Adrenal gland (tissue), 12 donors: ENCODE measurements around the gene VSTM2B. TPM values are rescaled to one million over a fixed set of nuclear protein-coding genes. Genes with fewer than 3 reads are reported as not detected.

Experiments
- DNase-seq, 7 donors: peaks; one replicate each; pipeline ENCODE4 v3.0.0-alpha.2; 2019 to 2020
- H3K27ac ChIP-seq, 5 donors: fragments of 200-600 bp; sonication (generic) in 4 of 5; 1 replicate in 3 of 5; 2 replicates in 2 of 5; pipeline versions ENCODE4 v1.5.1 to v1.8.0; 2016 to 2020; ENCODE audit warnings: mild to moderate bottlenecking in 1 of 5
- H3K27me3 ChIP-seq: fragments of 200-600 bp; 2 replicates; pipeline ENCODE4 v1.8.0; 2021
- H3K36me3 ChIP-seq, 2 donors: fragments of 200-600 bp; replicated peaks in 1 of 2; 1 replicate in 1 of 2; 2 replicates in 1 of 2; pipeline versions ENCODE4 v1.5.1 to v1.8.0; 2018 to 2022
- H3K4me1 ChIP-seq, 2 donors: fragments of 200-600 bp; replicated peaks in 1 of 2; 1 replicate in 1 of 2; 2 replicates in 1 of 2; pipeline versions ENCODE4 v1.5.1 to v1.8.0; 2018 to 2021
- H3K4me3 ChIP-seq, 4 donors: fragments of 200-600 bp; sonication (generic) in 3 of 4; one replicate each; pipeline ENCODE4 v1.5.1; 2016 to 2018
- H3K9me3 ChIP-seq, 3 donors: fragments of 200-600 bp; sonication (generic) in 1 of 3; replicated peaks in 1 of 3; 1 replicate in 2 of 3; 2 replicates in 1 of 3; pipeline versions ENCODE4 v1.5.1 to v1.8.0; 2016 to 2021
- POLR2A ChIP-seq, 2 donors: fragments of 450-650 bp; IDR thresholded peaks; one replicate each; pipeline ENCODE4 v1.6.1; 2017; ENCODE audit warnings: antibody characterized with exemption in 2 of 2, mild to moderate bottlenecking in 2 of 2, moderate library complexity in 1 of 2
- WGBS, 4 donors: extraction: QIAGEN DNeasy Blood & Tissue Kit in 2 of 4; methylation state at CpG; one replicate each; pipeline versions ENCODE4 v1.1.5 to v1.1.7; 2013 to 2017; 5-methylcytosine and 5-hydroxymethylcytosine counted together
- intact Hi-C, 2 donors: fragments of 100-400 bp; cut with DNase I; formaldehyde crosslinking; loops; one replicate each; pipeline versions ENCODE4 v1.14.1 to v1.15.0; 2022 to 2023
- polyA plus RNA-seq, 3 donors: library from polyadenylated mRNA; stranded (reverse); fragments of 200-250 nt in 2 of 3; fragments of 350-450 nt in 1 of 3; fragmentation: Illumina TruSeq in 1 of 3; extraction: RNeasy Lipid Tissue Mini Kit (QIAGEN cat#74804) in 1 of 3; gene quantifications; one replicate each; pipeline ENCODE4 v1.2.3, GENCODE V29; 2013 to 2014
- total RNA-seq, 9 donors: library from RNA; depleted of rRNA in 4 of 9; stranded (reverse); fragments of >200 nt in 4 of 9; fragments of 120-200 nt in 1 of 9; fragmentation: NEBNext Ultra II Directional in 1 of 9; extraction: Animal tissue kit (Norgen Biotek cat#: 25700) in 1 of 9; gene quantifications; one replicate each; pipeline versions ENCODE4 v1.1.0 to v1.2.4, GENCODE V29; 2013 to 2023
- TF ChIP-seq, protein P1 (sequence below), 6 experiments: fragments of 450-650 bp in 4 of 6; fragments of 200-600 bp in 2 of 6; sonication (generic) in 1 of 6; IDR thresholded peaks; 1 replicate in 5 of 6; 2 replicates in 1 of 6; pipeline versions ENCODE4 v1.5.1 to v1.8.0; 2016 to 2021; ENCODE audit warnings: antibody characterized with exemption in 6 of 6, mild to moderate bottlenecking in 2 of 6, moderate library complexity in 1 of 6
- donor health status: healthy with polysubstance abuse.
- donor health status: Bipolar disorder and iron deficiency.
- donor health status: DM: yes; HTN: yes; CAD: no.
- donor health status: DM: no; HTN: no; CAD: no.
- donor health status: DM: no; HTN: no; CAD: no.
- donor health status: DM: yes; HTN: yes; CAD: no.

The VSTM2B gene
- total and polyA plus RNA-seq, 12 donors: 0.09 to 1.3 (median 0.64) TPM; not detected in 8

DNA sequence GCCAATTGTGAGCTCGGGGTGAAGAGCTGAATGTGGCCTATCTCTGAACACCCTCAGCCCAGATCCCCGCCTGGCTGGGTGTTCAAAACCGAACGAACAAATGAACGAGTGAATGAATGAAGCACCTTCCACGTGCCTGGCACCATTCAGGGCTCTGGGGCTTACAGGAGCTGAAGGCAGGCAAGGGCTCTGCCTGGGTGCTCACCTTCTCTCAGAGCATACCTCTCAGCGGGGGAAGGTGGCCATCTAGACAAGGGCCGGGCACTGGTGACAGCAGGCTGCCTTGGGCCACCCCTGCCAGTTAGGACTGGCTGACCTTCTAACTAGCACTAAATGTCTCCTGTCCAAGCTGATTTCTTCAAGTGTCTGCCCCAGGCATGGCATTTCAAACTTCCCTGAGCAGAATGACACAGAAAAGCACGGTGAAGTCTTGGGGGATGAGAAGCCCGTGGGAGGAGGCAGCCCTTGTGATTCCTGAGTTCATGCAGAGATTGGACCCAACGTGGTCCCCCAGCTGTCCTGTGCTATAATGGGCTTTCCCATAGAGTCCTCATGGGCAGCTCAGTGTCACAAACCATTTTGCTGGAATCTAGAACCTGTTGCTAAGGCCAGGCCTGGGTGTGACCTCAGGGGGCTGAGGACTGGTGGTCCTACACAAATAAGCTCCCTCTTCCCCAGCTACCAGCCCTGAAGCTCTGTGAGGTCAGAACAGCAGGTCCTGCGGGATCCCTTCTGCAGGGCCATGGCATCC, 27.9 kb upstream of the VSTM2B start:
- Histone ChIP-seq H3K4me3 (no peak overlapping the region), H3K4me1 (no peaks in the 10 kb centered on the region), H3K36me3 (no peaks in the 10 kb centered on the region), H3K27me3 (peaks cover 5% of the 10 kb centered on the region), H3K27ac (no peak overlapping the region), H3K9me3 (no peaks in the 10 kb centered on the region)
- no peak for DNase-seq
- 67 to 84% (median 75%) methylated on average over 3 to 12 of the region's 12 CpGs for WGBS, 4 donors
- intact Hi-C loops: no loop called here
- no peak for TF ChIP-seq POLR2A (IDR thresholded peaks at IDR 0.05)
- TF ChIP-seq, protein P1, sequence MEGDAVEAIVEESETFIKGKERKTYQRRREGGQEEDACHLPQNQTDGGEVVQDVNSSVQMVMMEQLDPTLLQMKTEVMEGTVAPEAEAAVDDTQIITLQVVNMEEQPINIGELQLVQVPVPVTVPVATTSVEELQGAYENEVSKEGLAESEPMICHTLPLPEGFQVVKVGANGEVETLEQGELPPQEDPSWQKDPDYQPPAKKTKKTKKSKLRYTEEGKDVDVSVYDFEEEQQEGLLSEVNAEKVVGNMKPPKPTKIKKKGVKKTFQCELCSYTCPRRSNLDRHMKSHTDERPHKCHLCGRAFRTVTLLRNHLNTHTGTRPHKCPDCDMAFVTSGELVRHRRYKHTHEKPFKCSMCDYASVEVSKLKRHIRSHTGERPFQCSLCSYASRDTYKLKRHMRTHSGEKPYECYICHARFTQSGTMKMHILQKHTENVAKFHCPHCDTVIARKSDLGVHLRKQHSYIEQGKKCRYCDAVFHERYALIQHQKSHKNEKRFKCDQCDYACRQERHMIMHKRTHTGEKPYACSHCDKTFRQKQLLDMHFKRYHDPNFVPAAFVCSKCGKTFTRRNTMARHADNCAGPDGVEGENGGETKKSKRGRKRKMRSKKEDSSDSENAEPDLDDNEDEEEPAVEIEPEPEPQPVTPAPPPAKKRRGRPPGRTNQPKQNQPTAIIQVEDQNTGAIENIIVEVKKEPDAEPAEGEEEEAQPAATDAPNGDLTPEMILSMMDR (IDR thresholded peaks at IDR 0.05): no peak

DNA sequence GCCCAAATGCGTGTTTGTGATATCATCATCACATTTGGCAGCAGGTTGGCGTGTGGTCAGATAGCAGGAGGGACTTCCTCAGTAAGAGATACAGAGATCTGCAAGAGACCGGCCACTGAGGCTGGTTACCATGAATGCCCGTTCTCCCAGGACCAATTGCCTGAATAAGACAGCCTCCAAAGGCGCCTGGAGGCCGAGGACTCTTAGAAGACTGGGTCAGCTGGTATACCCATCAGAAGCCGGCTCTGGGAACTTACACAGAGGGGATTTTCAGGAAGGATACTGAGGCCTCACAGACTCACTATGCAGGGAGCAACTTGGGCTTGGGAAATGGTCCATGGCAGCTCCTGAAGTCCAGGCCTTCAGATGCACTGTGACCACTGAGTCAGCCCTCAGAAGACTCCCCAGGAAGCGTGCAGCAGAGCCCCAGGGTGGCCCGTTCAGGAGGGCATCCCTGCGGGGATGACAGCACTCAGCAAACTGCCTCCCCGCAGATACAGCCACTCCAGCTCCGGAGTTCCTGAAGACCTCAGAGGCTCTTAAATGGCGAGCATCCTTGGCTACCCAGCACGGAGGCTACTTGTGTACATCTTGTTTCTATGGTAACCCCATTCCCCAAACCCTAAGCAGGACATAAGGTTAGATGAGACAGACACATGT, 26.4 kb upstream of the VSTM2B start:
- TF ChIP-seq POLR2A (IDR thresholded peaks at IDR 0.05): no peak
- TF ChIP-seq, protein P1 (IDR thresholded peaks at IDR 0.05): no peak
- Histone ChIP-seq H3K4me3 (no peak overlapping the region), H3K27me3 (no peaks in the 10 kb centered on the region), H3K9me3 (no peaks in the 10 kb centered on the region), H3K27ac (no peak overlapping the region), H3K36me3 (no peaks in the 10 kb centered on the region), H3K4me1 (no peaks in the 10 kb centered on the region)
- DNase-seq: no peak
- 66 to 74% (median 71%) methylated on average over 5 to 14 of the region's 14 CpGs for WGBS, 4 donors
- intact Hi-C loops: no loop called here

DNA sequence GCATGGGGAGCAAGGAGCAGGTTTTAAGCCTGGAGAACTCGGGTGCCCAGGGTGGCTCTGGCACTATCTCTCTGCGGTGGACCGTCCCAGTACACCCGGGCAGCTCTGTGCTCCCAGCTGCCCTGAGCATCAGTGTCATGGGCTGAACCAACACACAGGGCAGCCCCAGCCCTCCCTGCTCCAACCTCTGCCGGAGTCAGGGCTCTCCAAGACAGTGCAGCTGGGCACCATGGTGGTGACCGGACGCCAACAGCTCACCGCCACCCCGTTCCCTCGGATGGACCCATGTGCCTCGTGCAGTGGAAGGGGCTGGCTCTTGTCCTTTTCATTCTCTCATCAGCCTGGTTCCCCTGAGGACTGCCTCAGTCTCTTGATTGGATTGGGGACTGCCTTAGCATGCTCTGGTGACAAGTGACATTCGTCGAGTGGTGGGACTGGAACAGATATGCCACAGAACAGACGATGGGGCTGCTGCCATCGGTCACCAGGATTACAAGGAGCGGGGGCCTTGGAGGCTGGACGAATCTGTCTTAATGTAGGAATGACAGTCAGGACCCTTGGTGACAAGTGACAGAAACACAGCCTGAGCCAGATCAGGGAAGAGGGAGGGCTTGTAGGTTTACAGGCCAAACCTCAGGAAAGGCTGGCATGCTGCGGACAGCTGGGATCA, 25.7 kb upstream of the VSTM2B start:
- no peaks in the 10 kb centered on the region for H3K27me3 ChIP-seq
- DNase-seq: no peak

More for the DNA sequence above, 25.7 kb upstream of the VSTM2B start:
- 76 to 85% (median 82%) methylated on average over 8 to 18 of the region's 18 CpGs for WGBS, 4 donors
- Histone ChIP-seq H3K4me1 (no peaks in the 10 kb centered on the region), H3K9me3 (no peaks in the 10 kb centered on the region), H3K4me3 (no peak overlapping the region), H3K36me3 (no peaks in the 10 kb centered on the region), H3K27ac (no peak overlapping the region)
- intact Hi-C loops: no loop called here
- TF ChIP-seq POLR2A (IDR thresholded peaks at IDR 0.05): no peak
- TF ChIP-seq, protein P1 (IDR thresholded peaks at IDR 0.05): no peak
